ENCODE data around the gene PAH.
"Not testable (repeated sequence)": the region's sequence is repeated elsewhere in the genome, so short reads cannot be mapped to it uniquely, and the experiment has no call there.

PAH gene

DNA sequence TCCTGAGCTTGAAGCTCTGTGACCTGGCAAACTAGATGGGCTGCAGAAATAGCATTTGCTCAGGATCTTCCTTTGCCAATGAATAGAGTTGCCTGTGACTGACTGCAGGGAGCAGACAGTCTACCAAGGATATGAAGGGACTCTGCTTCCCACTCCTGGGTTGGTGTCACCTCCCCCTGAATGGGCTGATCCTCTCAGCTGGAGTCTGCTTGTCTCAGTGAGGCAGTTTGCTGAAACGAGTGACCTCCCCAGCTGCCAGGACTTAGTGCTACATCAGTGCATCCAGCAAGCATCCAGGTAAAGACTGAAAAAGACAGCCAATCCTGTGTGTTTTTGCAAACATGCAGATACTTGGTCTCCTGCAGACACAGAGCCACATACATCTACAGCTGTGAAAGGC is 28.5 kb downstream of the PAH start:
- no peak for DNase-seq

DNA sequence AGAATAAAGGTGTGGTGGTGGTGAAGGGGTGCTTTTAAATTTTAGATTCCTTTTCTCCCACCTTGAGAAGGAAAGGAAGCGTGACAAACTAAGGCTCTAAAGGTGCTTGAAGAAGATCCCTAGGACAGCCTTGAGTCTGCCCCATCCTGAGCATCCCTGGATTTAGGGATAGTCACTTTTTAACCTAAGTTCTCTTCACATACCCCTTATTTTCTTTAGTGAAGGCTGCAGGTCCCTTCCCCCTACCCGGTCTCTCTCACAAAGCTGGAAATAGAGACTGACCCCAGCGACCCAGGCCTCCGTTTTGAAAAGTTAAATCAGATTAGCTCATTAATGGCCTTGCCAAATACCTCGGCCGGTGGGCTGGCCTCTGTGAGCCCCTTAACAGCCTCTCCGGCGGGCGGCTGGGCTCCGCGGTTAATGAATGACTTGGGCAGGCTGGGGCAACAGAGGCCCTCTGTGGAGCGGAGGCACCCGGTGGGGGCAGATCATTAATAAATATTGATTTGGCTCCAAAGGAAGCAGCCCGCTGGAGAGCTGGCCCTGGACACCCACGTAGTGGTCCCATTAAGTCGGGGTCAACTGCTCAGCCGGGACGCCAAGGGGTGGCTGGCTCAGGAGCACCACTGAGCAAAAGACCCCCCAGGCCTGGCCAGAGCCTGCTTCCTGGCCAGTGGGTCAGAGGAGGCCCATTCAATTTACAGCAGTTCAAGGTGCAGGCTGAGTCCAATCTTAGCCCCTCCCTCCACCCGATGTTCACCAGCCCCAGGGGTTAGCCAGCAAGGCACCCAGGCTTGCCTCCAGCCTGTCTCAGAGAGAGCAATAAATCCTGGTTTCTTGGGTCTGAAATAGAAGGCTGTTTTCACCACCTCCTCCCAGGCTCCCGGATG is 31.8 kb downstream of the PAH start:
- DNase-seq, result no peak

GRCh38 chr12:102883204-102883799 is 33.7 kb downstream of the PAH start:
- DNase-seq, result peak; percentile 13

- no peak for DNase-seq
These were observed 36.3 kb downstream of the PAH start for GRCh38 chr12:102880783-102881182.

GRCh38 chr12:102879144-102879763 is 37.8 kb downstream of the PAH start:
- DNase-seq, result peak; percentile 92

DNA sequence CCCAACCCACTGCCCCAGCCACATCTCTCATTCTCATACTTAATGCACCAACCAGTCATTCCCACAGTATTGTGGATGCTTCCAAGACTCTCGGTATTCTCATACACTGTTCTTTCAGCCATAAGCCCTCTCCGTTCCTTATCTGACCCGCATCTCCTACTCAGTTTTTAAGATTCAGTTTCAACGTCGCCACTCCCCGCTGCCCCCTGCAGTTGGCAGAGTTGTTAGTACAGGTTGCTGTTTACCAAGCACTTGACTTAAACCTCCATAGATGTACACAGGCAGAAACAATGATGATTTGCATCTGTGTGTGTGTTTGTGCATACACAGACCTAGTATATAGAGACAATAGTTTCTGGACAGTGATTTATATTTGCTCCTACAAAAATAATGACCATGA is 40.2 kb downstream of the PAH start:
- no peak for DNase-seq

DNA sequence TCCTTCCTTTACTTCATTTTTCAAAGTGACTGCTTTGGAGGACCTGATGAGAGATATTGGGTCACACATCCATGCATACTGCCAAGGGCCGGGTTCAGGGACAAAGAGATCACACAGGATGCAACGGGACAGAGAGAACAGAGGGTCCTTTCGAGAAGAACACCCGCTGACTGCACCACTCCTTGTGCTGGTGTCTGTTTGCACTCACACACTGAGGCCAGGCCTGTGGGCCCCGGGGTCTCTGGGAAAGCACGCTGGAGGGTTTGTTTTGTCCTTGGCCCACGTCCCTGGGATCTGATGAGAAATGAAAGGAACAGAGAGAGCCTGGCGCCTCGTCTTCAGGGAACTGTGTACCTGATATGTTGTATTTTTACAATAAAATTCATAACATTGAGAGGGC is 42.2 kb downstream of the PAH start:
- no peak for DNase-seq

GRCh38 chr12:102873077-102873476 is 44.0 kb downstream of the PAH start:
- no peak for DNase-seq

GRCh38 chr12:102871014-102871413 is 46.0 kb downstream of the PAH start:
- no peak for DNase-seq

DNA sequence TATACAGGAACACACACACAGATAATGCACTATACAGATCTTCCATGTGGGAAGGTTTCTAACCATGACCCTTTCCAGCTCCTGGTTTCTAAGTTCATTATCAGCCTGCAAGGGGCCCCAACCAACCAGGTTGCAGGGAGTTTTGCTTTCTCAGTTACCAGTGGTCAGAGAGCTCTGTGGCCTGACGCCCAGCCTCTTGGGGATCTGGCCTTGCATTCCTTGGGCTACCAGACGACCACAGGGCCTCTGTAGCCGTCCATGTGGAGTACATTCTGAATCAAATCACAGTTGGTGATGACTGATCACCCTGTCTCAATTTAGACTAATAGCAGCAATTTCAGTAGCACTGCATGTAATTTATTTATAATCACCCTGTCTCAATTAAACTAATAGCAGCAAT is 47.5 kb downstream of the PAH start:
- no peak for DNase-seq

DNA sequence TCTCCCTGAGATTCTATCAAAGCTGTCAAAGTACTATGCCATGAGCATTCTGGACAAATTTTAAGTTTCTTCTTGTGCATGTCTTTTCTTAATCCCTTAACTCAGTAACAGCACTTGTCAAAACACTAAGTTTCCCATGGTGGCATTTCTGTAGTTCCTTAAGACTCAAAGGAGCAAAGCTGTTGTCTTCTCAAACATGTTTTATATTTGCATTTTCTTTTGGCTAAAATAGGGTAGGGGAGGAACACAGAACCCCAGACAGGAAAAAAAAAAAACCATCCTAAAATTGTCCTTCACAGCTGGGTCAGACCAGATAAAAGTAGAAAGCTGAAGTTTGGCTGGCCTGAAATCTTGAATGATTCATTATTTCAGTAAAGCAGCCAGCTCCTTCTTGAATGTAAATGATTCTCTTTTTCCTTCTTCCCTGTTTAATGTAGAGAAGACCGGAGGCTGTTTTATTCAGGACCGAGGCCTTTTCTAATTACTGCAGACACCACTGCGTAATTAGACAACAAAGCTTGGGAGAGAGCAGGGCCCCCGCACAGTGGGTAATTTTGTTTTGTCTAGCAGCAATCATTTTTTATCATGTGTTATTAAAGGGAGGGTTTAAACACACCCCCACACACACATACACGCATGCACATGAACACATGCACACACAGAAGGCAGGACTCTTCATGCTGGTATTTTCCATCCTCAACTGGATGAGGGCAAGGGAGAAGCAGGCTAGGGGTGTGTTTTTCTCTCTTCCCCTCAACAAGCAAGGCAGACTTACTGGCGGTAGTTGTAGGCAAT is 51.0 kb downstream of the PAH start:
- no peak for DNase-seq

GRCh38 chr12:102862486-102862885 is 54.6 kb downstream of the PAH start:
- DNase-seq, result no peak

GRCh38 chr12:102851246-102851645 is 65.8 kb downstream of the PAH start:
- DNase-seq, result no peak

DNA sequence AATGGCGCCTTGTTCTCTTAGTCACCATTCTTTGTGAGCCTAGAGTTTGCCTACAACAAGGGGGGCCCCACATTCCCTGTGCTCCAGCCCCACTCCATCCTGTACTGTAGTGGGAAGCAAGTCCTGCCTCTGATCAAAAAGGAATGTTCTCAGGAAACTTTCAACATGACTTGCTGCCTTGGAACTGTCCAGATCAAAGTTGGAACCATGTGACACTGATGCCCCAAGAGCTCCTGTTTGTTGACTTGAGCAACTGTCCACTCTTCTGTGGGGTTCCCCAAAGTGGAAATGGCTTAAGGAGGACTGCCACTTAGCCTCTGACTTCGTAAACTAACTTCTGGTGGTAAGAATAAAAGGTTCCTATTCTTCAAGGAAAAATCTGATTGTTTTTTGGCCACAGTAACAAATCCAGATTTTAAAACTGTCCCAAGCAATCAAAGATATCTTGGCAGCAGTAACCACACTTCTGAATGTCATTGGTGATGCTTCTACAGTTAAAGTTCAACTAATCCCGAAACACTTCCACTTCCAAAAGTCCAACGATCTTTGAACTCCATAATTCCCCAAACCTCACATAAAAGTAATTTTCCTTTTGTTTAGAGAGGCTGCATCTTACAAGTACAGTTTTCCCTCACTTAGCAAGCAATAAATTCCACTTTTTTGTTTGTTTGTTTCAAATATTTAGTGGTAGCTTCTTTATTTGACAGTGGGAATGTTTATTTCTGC is 67.2 kb downstream of the PAH start:
- DNase-seq, result no peak

DNA sequence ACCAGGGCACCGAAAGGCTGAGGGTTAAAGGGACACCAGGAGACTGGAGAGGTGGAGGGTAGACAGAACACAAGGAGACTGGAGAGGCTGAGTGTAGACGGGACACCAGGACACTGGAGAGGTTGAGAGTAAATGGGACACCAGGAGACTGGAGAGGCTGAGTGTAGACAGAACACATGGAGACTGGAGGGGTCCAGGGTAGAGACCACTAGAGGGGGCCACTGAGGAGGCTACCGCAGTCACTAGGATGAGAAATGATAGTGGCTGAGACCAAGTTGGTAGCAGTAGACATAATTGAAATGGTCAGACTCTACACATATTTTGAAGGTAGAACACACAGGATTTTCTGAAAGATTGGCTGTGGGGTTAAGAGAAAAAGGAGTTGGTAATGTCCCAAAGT is 68.2 kb downstream of the PAH start:
- no peak for DNase-seq

GRCh38 chr12:102847131-102847530 is 69.9 kb downstream of the PAH start:
- no peak for DNase-seq

GRCh38 chr12:102833687-102834441 is 83.2 kb downstream of the PAH start:
- no peak for DNase-seq

DNA sequence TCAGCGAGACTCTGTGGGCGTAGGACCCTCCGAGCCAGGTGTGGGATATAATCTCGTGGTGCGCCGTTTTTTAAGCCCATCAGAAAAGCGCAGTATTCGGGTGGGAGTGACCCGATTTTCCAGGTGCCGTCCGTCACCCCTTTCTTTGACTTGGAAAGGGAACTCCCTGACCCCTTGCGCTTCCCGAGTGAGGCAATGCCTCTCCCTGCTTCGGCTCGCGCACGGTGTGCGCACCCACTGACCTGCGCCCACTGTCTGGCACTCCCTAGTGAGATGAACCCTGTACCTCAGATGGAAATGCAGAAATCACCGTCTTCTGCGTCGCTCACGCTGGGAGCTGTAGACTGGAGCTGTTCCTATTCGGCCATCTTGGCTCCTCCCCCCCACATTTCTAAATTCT is 84.2 kb downstream of the PAH start:
- not testable (repeated sequence) for DNase-seq

DNA sequence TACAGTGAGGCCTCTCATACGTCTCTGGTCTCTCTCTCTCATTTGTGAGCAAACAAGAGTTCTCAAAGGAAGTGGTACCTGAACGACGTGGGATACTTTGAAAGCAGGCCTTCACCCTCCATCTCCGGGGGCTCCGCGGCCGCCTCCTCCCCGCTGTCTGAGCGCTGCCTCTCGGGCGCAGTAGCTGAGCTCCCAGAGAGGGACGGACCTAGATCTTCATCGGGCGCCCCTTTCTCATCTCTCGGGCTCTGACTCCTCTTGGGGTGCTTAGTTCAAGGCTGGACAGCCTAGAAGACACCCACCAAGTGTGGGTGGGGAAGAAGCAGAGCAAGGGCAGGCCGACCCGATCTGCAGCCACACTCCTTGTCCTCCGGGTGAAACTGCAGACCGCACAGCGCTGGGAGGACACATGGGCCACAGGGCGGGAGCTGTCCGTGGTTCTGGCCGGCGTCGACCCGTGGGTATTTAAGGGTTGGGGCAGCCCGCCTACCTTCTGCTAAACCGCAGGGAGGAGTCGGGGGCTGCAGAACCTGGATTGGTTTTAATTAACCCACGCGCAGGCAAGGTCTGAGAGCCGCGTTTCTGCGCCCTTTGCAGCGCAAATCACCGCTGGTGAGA is 92.7 kb downstream of the PAH start:
- DNase-seq, result no peak

DNA sequence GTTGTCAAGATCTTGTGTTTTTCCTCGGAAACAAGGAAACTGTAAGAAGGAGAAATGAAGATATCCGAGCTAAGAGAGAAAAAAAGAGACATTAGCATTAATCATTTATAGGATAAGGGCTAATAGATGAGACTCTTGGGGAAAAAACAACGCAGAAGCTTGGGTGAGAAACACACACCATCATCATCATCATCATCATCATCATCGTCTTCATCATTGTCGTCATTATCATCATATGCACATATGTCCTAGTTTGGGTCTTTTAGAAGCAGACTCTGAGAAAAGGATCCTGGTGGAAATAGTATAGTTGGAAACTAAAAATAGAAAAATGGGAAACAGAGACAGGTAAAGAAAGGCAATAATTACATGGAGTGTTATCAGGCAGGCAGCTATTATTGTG is 95.9 kb downstream of the PAH start:
- no peak for DNase-seq

GRCh38 chr12:102816816-102817434 is 100.1 kb downstream of the PAH start:
- no peak for DNase-seq

Measured in NCI-H1436 treated with DMSO at 0.1 percent for 48 hours (cell line).